ENCODE results near the gene UBR2.

The UBR2 gene

GRCh38 chr6:42563697-42564505, at the start of gene UBR2:
UBR2 (plus strand) TSS chr6:42564029; CDS start chr6:42564320, 291 bp downstream.
- DNase-seq = peak; percentile 90 to 97

- no peak for DNase-seq
Observed at GRCh38 chr6:42514745-42515144, 49.1 kb upstream of the UBR2 start.

- DNase-seq = no peak
Observed at GRCh38 chr6:42519779-42520178, 44.0 kb upstream of the UBR2 start.

GRCh38 chr6:42520786-42521607, 42.8 kb upstream of the UBR2 start:
- DNase-seq = no peak

GRCh38 chr6:42522036-42522435, 41.8 kb upstream of the UBR2 start:
- no peak for DNase-seq

GRCh38 chr6:42522942-42523814, 40.7 kb upstream of the UBR2 start:
- DNase-seq = no peak

- no peak for DNase-seq
Observed at GRCh38 chr6:42525206-42525605, 38.6 kb upstream of the UBR2 start.

- DNase-seq = no peak
Observed at GRCh38 chr6:42526616-42527015, 37.2 kb upstream of the UBR2 start.

- DNase-seq = no peak
Observed at GRCh38 chr6:42527204-42527603, 36.6 kb upstream of the UBR2 start.

GRCh38 chr6:42530296-42530695, 33.5 kb upstream of the UBR2 start:
- no peak for DNase-seq

GRCh38 chr6:42530751-42531150, 33.1 kb upstream of the UBR2 start:
- no peak for DNase-seq

- peak in 1 of 2 experiments; percentile 9 for DNase-seq
Observed at GRCh38 chr6:42532038-42532669, 31.7 kb upstream of the UBR2 start.

GRCh38 chr6:42533794-42534193, 30.0 kb upstream of the UBR2 start:
- DNase-seq = no peak

GRCh38 chr6:42537536-42537935, 26.3 kb upstream of the UBR2 start:
- no peak for DNase-seq

GRCh38 chr6:42539135-42539534, 24.7 kb upstream of the UBR2 start:
- DNase-seq = no peak

GRCh38 chr6:42545226-42545773, 18.5 kb upstream of the UBR2 start:
- DNase-seq = no peak

GRCh38 chr6:42547407-42548329, 16.2 kb upstream of the UBR2 start:
- peak; percentile 25 to 75 for DNase-seq

- DNase-seq = no peak
Observed at GRCh38 chr6:42550277-42550676, 13.6 kb upstream of the UBR2 start.

GRCh38 chr6:42551217-42551616, 12.6 kb upstream of the UBR2 start:
- no peak for DNase-seq

GRCh38 chr6:42552380-42552779, 11.4 kb upstream of the UBR2 start:
- DNase-seq = no peak

All from cerebellar nuclear complex (tissue), 1 donor.